Gastrocnemius medialis (tissue), 4 donors: Measurements from ENCODE around the gene DPP10.

Source experiments
- POLR2A ChIP-seq, 2 donors: fragments of 450-650 bp; IDR thresholded peaks; one replicate each; pipeline ENCODE4 v1.6.1; 2017; ENCODE audit warnings: antibody characterized with exemption in 2 of 2, mild to moderate bottlenecking in 2 of 2, moderate library complexity in 2 of 2
- TF ChIP-seq, protein P1 (sequence below), 5 experiments: fragments of 450-650 bp in 3 of 5; fragments of 200-600 bp in 2 of 5; sonication (generic) in 2 of 5; IDR thresholded peaks in 4 of 5; conservative IDR thresholded peaks in 1 of 5; 1 replicate in 4 of 5; 2 replicates in 1 of 5; pipeline ENCODE4 v1.5.1; 2016 to 2019; ENCODE audit warnings: antibody characterized with exemption in 5 of 5, mild to moderate bottlenecking in 3 of 5, moderate library complexity in 3 of 5

DNA sequence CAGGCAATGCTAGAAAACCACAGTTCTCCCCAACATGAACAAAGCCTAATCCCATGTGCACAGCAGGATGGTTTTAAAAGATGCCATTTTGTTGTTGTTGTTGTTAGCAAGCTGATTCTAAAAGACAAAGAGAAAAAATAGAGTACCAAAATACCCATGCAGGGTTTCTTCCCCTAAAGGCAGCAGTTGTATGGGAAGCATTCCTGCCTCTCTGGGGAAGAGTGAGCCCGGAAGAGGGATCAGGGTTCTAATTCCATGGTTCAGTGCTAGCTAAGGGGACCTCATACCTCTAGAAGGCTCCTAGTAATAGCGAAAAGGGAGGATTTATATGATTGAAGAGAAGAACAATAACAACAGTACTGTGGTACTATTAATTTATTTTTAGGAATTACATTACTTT, 327.6 kb downstream of the DPP10 start:
- TF ChIP-seq POLR2A (IDR thresholded peaks at IDR 0.05): no peak
- TF ChIP-seq, protein P1, sequence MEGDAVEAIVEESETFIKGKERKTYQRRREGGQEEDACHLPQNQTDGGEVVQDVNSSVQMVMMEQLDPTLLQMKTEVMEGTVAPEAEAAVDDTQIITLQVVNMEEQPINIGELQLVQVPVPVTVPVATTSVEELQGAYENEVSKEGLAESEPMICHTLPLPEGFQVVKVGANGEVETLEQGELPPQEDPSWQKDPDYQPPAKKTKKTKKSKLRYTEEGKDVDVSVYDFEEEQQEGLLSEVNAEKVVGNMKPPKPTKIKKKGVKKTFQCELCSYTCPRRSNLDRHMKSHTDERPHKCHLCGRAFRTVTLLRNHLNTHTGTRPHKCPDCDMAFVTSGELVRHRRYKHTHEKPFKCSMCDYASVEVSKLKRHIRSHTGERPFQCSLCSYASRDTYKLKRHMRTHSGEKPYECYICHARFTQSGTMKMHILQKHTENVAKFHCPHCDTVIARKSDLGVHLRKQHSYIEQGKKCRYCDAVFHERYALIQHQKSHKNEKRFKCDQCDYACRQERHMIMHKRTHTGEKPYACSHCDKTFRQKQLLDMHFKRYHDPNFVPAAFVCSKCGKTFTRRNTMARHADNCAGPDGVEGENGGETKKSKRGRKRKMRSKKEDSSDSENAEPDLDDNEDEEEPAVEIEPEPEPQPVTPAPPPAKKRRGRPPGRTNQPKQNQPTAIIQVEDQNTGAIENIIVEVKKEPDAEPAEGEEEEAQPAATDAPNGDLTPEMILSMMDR (IDR thresholded peaks at IDR 0.05 in 4 of 5, conservative IDR thresholded peaks at IDR 0.05 in 1 of 5): no peak
